Right cardiac atrium (tissue), 5 donors: Measurements from ENCODE around the gene SLCO1B1. TPM values are rescaled to one million over a fixed set of nuclear protein-coding genes. Genes with fewer than 3 reads are reported as not detected.

Experiments used
- polyA plus RNA-seq: library from polyadenylated mRNA; stranded (reverse); fragments of 200-250 nt; gene quantifications from one replicate; pipeline ENCODE4 v1.2.3, GENCODE V29; 2013
- total RNA-seq, 4 donors: library from RNA; stranded (reverse); fragmentation: NEBNext Ultra II Directional; extraction: Animal tissue kit (Norgen Biotek cat#: 25700); gene quantifications; one replicate each; pipeline ENCODE4 v1.2.1, GENCODE V29; 2021
- donor health status: healthy with polysubstance abuse.
- donor health status: DM: no; HTN: yes; CAD: no.
- donor health status: DM: no; HTN: no; CAD: no.
- donor health status: DM: no; HTN: yes; CAD: no; lungs with severe emphysema.
- donor health status: DM: yes; HTN: yes; CAD: no.

SLCO1B1 gene
- total and polyA plus RNA-seq, 5 donors, result not detected

Other genes with a start within 250 kb of the SLCO1B1 start
- not detected for gene SLCO1A2, start 203.7 kb downstream of the SLCO1B1 start, total RNA-seq
- not detected for gene SLCO1A2, start 203.7 kb downstream of the SLCO1B1 start, polyA plus RNA-seq
- gene IAPP, start 241.7 kb downstream of the SLCO1B1 start, total RNA-seq, result not detected
- not detected for gene IAPP, start 241.7 kb downstream of the SLCO1B1 start, polyA plus RNA-seq